AG10803 (cell line): ENCODE data around the gene GABPB2.

Source experiments
- DNase-seq: peaks from one replicate; pipeline ENCODE4 v3.0.0; 2010; ENCODE audit warnings: low read depth
- H3K4me3 ChIP-seq: 2 replicates; pipeline ENCODE4 v1.5.1; 2011; ENCODE audit warnings: mild to moderate bottlenecking, low read length, control low read depth
- TF ChIP-seq, protein P1 (sequence below): conservative IDR thresholded peaks from 2 replicates; pipeline ENCODE4 v1.5.1; 2011; ENCODE audit warnings: mild to moderate bottlenecking, low read length, control low read depth, inconsistent platforms

The GABPB2 gene

DNA sequence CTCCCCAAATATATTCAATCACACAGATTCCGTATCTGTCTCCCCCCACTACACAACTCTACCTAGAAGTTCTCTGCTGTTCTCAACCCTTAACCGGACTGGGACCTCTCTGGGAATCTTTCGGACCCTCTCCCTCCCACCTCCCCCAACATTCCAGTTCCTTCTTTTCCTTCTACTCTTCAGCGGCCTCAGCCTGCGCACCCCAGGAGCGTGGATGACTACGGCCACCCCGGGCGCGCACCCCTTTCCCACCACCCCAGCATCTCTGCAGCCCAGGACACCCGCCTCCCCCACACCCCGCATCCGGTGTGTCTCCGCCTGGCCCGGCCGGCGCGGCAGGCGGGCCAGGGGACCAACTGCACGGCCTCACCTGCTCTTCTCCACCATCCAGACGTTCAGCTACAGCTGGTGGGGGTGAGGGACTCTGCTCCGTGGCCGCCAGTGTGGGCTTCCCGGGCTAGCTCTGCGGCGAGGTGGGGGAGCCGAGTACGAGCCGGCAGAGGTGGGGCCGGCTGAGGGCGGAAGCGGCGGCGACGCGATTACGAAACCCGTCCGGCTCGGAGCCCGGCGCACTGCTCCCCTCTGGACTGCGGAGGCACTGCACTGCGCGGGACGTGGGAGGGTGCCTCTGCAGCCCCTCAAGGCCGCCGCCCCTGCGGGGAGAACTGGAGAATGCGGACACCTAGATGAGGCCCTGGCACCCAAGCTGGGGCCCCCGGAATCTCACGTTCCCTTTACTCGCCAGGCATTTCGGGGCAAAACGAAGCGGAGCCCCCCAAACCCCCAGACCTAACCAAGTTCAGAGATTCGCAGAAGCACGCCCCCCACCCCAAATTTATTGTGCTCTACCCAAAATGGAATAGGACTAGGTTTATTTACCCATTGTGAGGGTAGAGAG lies 11.2 kb upstream of the GABPB2 start, which contains the start of gene CDC42SE1:
CDC42SE1 (minus strand) TSS at position 514 of the 898 bp plus-strand sequence. CDS start 3,892 bp downstream, outside the sequence.
- TF ChIP-seq, protein P1, sequence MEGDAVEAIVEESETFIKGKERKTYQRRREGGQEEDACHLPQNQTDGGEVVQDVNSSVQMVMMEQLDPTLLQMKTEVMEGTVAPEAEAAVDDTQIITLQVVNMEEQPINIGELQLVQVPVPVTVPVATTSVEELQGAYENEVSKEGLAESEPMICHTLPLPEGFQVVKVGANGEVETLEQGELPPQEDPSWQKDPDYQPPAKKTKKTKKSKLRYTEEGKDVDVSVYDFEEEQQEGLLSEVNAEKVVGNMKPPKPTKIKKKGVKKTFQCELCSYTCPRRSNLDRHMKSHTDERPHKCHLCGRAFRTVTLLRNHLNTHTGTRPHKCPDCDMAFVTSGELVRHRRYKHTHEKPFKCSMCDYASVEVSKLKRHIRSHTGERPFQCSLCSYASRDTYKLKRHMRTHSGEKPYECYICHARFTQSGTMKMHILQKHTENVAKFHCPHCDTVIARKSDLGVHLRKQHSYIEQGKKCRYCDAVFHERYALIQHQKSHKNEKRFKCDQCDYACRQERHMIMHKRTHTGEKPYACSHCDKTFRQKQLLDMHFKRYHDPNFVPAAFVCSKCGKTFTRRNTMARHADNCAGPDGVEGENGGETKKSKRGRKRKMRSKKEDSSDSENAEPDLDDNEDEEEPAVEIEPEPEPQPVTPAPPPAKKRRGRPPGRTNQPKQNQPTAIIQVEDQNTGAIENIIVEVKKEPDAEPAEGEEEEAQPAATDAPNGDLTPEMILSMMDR = peak; percentile 62
- peak within 1 kb of the TSS; percentile 95 for H3K4me3 ChIP-seq
- peak; percentile 73 for DNase-seq

DNA sequence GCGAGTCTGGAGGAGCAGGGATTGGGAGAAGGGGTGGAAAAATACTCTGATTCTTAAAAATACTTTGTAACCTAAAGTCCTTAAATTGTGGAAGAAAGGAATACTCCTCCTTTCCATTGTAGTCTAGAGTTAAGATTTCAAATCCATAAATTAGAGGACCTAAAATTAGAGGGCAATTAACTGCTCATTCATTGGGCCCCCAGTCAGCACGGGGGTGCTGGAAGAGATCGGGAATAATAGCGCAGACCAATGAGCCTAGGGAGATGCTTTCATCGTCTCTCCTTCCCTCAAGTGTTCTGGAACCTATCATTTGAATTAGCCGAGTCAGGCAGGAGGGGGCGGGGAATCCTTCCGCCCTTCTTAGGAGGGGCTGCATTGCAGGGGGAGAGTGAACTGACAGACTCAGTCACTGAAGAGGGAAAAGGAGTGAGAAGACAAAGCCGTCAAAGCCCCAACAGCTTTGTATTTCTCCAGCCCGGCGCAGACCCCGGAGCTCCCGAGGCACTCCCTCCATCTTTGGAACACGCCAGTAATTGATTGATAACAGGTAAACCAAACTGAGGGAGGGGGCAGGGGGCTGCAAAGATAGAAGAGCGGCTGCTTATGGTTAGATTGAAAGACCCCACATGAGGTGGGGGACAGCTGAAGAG lies 10.4 kb upstream of the GABPB2 start, which contains the start of gene MLLT11:
MLLT11 (plus strand) TSS at position 391 of the 650 bp plus-strand sequence. CDS start 6,828 bp downstream, outside the sequence.
- peak within 1 kb of the TSS; percentile 95 for H3K4me3 ChIP-seq
- peak; percentile 40 for DNase-seq
- TF ChIP-seq, protein P1 = no peak

DNA sequence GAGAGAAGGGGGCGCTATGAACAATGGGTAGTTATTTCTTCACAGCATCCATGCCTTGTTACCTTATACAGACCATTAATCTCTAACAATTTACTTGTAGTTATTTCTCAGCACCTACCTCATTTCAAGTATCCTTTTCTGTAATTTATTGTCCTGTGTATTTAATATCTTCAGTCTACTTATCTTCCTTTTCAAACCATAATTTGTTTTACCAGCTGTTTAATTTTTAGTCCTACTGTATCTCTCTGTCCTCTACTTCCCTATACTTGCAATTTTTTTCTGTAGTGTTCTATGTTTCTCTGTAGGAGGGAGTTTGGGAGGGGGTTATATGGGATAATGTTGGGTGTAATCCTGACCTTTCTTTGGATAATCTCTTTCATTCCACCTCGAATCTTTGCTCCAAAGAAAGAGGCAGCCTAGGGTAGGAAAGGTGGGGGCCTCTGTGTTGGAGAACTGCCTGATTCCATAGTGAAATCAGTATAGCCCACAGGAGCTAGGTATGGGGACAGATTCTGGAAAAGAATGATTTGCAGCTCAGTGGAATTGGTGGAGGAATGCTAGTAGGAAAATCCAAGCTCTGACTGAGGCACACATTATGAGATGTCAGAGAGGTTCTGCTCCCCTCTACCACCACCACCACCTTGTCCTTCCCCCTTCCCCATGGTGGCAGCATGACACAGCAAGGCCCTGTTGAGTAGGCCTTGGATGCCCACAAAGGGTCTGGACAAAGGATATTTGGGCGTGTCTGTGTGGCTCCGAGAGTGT lies 9.7 kb upstream of the GABPB2 start:
- no peak for DNase-seq
- H3K4me3 ChIP-seq = peak overlapping the region; percentile 95
- TF ChIP-seq, protein P1 = no peak

DNA sequence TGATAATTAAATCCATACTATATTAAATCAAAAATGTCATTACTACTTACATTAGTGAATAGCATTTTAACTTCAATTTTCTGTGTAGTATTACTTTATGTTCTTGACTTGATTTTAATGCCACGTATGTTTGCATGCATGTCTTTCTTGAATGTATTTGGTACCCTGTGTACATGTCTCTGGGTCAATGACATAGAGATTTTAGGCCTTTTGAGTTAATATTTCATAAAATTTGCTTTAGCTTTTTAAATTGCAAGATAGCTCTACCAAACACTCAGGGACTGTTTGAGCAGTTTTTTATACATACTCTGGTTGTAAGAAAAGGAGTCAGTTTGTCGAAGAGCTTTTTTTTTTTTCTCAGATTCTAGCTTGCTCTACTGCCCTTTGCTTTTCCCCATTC lies 8.9 kb upstream of the GABPB2 start:
- TF ChIP-seq, protein P1 = no peak
- DNase-seq = no peak
- no peak overlapping the region for H3K4me3 ChIP-seq

DNA sequence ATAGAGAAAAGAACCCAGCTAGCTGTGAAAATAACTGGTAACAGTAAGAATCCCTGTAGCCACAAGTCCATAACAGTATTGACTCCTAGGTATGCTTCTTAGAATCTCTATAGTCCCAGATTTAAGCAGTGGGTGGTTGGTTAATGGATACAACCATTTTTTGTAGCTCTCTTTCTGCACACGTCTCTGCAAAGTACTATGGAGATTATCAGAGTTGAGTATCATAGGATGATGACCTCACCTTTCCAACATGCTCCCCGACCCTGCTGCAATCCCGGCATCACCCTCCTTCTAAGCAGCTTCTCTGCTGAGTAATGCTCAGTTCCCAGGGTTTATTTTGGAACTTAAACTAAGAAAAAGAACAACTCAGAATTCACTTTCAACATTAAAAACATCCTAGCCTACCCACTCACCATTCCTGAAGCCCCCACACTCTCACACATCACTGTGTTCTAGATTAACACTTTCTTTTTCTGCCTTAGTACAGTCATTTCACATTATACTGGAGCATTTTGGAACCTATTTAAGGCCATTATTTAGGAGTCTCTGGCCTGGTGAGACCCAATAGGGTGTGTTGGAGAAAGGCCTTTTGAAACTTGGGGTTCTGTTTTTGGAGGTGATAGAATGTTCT lies 7.7 kb upstream of the GABPB2 start:
- peak overlapping the region; percentile 24 for H3K4me3 ChIP-seq
- TF ChIP-seq, protein P1 = no peak
- peak; percentile 87 for DNase-seq

DNA sequence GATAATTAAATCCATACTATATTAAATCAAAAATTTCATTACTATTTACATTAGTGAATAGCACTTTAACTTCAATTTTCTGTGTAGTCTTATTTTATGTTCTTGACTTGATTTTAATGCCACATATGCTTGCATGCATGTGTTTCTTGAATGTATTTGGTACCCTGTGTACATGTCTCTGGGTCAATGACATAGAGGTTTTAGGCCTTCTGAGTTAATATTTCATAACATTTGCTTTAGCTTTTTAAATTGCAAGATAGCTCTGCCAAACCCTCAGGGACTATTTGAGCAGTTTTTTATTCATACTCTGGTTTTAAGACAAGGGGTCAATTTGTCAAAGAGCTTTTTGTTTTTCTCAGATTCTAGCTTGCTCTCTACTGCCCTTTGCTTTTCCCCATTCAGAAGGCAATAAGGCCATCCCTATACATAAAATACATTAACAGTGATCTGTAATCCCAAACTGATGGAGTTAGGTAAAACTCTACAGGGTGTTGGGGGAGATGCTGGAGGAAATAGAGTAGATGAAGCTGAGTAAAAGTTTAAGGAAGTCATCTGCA lies 5.4 kb upstream of the GABPB2 start:
- no peak overlapping the region for H3K4me3 ChIP-seq
- DNase-seq = no peak
- TF ChIP-seq, protein P1 = no peak
